GM12891 (cell line): ENCODE measurements around the gene FARP2.
"Not testable (repeated sequence)": the region's sequence is repeated elsewhere in the genome, so short reads cannot be mapped to it uniquely, and the experiment has no call there.

Source experiments
- DNase-seq: peaks from one replicate; pipeline ENCODE4 v3.0.0; 2011; ENCODE audit warnings: low spot score; ENCODE audit not compliant: insufficient read length
- FAIRE-seq: peaks from 2 replicates; lab custom pipeline; 2011; peaks lifted over from hg19 to GRCh38; lab: Jason Lieb, UNC
- PAX5 ChIP-seq: IDR thresholded peaks from 2 replicates; pipeline ENCODE4 v1.6.1; 2011; ENCODE audit warnings: low read length, moderate library complexity, mild to moderate bottlenecking; ENCODE audit not compliant: insufficient read depth, severe bottlenecking
- POLR2A ChIP-seq: IDR thresholded peaks from 2 replicates; pipeline ENCODE4 v1.6.1; 2011; ENCODE audit warnings: low read depth, low read length, control low read depth
- POLR2AphosphoS5 ChIP-seq: IDR thresholded peaks from 2 replicates; pipeline ENCODE4 v1.6.1; 2011; ENCODE audit warnings: low read depth, low read length, control low read depth
- POU2F2 ChIP-seq: IDR thresholded peaks from 2 replicates; pipeline ENCODE4 v1.6.1; 2011; ENCODE audit warnings: low read depth, mild to moderate bottlenecking, control low read depth, low read length, moderate library complexity
- SPI1 ChIP-seq: IDR thresholded peaks from 2 replicates; pipeline ENCODE4 v1.6.1; 2011; ENCODE audit warnings: low read depth, low read length, control low read depth
- TAF1 ChIP-seq: IDR thresholded peaks from 2 replicates; pipeline ENCODE4 v1.6.1; 2011; ENCODE audit warnings: low read depth, low read length, control low read depth

FARP2 gene

DNA sequence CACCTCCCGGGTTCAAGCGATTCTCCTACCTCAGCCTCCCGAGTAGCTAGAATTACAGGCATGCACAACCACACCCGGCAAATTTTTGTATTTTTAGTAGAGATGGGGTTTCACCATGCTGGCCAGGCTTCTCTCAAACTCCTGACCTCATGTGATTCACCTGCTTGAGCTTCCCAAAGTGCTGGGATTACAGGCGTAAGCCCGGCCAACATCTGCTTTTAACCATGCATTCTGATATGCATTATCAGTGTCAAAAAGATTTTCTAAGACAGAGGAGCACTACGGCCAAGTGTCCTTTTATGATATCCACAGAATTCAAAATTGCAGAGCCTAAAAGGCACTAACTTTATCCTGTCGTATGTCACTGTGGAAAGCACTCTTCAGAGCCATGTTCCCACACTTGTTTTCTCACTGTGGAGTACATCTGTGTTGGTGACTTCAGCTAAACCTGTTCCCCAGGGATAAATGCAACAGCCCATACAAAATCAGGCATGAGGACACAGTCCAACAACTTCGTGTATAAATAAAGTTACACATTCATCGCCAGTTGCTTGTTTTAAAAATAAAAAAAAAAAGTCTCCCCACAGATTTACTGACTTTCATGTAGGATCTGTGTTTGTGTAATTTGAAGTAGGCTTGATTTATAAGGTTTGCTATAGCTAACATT is 95.9 kb downstream of the FARP2 start:
- TF ChIP-seq POLR2AphosphoS5: no peak
- TF ChIP-seq PAX5: no peak
- TF ChIP-seq POU2F2: no peak
- no peak for TF ChIP-seq TAF1
- TF ChIP-seq SPI1: no peak
- TF ChIP-seq POLR2A: no peak
- no peak for DNase-seq
- FAIRE-seq: no peak

DNA sequence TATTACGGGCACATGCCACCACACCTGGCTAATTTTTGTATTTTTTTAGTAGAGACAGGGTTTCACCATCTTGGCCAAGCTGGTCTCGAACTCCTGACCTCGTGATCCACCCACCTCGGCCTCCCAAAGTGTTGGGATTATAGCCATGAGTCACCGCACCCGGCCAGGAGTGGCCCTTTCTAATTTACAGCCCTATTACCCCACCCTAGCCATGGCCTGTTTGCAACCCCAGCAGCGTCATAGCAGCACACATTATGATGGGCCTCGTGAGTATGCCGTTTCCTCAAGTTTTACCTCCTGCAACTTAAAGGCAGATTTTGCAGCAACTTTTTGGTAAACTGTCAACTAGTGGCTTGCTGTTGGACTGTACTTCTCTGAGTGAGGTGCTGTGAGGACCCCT is 97.8 kb downstream of the FARP2 start:
- DNase-seq, FAIRE-seq: not testable (repeated sequence)

DNA sequence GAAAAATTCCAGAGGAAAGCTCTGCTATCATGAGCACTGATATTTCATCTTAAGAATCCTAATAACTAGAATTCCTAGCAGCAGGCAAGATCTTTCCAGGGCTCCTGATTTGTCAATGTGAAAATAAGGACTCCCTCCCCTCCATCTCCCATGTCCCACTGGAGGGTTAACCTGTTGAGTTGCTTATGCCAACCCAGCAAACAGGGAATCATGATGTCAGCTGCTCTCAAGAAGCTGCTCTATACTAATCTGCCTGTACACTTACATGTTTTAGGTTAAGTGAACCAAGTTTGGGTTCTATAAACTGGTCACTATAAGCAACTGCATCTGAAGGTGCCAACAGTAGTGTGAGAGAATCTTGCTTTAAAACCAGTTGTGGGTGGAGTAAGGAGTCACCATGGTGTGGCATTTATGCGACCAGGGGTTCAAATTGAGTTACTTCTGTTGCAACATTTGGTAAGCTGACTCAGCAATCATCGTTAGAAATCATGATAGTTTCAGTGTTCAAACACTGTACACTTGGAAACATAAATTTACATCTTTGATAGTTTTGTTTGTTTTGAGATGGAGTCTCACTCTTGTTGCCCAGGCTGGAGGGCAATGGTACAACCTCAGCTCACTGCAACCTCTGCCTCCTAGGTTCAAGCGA is 98.9 kb downstream of the FARP2 start:
- FAIRE-seq (no peak), DNase-seq (no peak)
- TF ChIP-seq PAX5 (no peak), POLR2A (no peak), TAF1 (no peak), SPI1 (no peak), POLR2AphosphoS5 (no peak), POU2F2 (no peak)

DNA sequence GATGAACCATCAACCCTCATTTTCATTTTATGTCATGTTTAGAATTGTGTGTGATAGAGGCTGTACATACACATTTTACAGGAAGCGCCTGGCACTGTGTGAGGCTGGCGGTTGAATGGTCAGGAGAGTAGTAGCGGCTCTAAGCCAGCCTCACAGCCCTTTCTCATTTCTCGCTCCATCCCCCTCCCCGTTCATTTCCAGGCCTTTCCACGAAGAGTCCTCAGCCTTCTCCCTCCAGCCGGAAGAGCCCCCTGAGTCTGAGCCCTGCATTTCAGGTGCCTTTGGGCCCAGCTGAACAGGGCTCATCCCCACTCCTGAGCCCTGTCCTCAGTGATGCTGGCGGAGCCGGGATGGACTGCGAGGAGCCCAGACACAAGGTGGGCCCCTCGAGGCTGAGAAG is 100.5 kb downstream of the FARP2 start:
- no peak for FAIRE-seq
- TF ChIP-seq PAX5 (no peak), POLR2AphosphoS5 (no peak), POLR2A (no peak), TAF1 (no peak), SPI1 (no peak), POU2F2 (no peak)
- no peak for DNase-seq

DNA sequence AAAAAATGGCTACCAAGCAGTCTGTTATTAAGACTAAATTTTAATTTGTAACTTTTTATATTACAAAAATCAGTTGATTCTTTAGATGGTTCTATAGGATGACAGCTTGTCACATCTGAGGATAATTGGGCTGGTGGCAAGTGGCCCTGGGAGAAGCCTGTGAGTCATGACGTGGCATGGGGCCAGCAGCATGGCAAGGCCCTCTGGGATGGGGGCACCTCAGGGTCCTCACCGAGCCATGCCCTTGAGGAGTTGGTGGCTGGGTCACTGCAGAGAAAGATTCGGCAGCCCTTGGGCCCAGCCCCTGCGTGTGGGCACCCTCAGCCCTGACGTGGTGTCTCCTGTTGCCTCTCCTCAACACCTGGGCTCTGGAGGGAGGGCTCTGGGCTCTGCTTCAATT is 102.6 kb downstream of the FARP2 start:
- TF ChIP-seq POU2F2: no peak
- no peak for TF ChIP-seq TAF1
- no peak for TF ChIP-seq SPI1
- TF ChIP-seq POLR2AphosphoS5: no peak
- TF ChIP-seq PAX5: no peak
- TF ChIP-seq POLR2A: no peak
- DNase-seq (no peak), FAIRE-seq (no peak)

DNA sequence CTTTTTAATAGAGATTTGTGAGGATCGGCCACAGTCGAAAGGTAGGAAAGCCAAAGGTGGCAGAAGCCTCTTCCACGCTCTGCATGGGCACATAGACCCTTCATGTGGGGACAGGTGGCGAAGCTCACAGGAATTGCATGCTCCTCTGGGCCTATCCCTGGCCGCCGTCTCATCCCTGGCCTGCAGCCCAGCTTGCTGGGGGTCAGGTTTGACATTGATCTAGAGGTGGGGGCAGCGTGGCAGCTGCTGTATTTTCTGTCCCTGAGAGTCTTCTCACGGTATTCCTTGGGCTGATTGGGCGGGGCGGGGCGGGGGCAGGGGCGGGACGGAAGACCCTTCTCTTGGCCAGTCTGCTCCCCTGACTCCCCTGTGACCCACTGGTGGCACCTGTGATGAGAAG is 103.4 kb downstream of the FARP2 start:
- FAIRE-seq: no peak
- no peak for DNase-seq
- TF ChIP-seq POLR2AphosphoS5 (no peak), SPI1 (no peak), TAF1 (no peak), PAX5 (no peak), POU2F2 (no peak), POLR2A (no peak)

DNA sequence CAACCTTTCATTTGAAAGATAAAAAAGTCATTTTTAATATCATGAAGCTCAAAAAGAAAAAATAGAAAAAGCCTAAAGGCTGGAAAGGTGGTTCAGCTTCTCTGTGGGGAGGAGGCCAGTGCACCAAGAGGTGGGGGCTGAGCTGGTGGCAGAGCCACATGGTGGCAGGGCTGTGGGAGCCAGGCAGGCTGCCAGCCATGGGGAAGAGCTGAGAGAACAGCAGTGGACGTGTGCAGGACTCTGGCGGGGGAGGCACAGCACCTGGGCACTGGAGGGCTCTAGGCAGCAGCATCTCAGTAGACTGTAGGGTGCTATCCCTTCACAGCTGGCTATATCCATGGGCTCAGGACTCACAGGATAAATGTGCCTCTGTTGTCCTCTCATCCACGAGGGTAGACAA is 104.5 kb downstream of the FARP2 start:
- DNase-seq: no peak
- no peak for FAIRE-seq
- no peak for TF ChIP-seq SPI1
- no peak for TF ChIP-seq PAX5
- no peak for TF ChIP-seq POLR2A
- TF ChIP-seq POU2F2: no peak
- no peak for TF ChIP-seq TAF1
- TF ChIP-seq POLR2AphosphoS5: no peak

DNA sequence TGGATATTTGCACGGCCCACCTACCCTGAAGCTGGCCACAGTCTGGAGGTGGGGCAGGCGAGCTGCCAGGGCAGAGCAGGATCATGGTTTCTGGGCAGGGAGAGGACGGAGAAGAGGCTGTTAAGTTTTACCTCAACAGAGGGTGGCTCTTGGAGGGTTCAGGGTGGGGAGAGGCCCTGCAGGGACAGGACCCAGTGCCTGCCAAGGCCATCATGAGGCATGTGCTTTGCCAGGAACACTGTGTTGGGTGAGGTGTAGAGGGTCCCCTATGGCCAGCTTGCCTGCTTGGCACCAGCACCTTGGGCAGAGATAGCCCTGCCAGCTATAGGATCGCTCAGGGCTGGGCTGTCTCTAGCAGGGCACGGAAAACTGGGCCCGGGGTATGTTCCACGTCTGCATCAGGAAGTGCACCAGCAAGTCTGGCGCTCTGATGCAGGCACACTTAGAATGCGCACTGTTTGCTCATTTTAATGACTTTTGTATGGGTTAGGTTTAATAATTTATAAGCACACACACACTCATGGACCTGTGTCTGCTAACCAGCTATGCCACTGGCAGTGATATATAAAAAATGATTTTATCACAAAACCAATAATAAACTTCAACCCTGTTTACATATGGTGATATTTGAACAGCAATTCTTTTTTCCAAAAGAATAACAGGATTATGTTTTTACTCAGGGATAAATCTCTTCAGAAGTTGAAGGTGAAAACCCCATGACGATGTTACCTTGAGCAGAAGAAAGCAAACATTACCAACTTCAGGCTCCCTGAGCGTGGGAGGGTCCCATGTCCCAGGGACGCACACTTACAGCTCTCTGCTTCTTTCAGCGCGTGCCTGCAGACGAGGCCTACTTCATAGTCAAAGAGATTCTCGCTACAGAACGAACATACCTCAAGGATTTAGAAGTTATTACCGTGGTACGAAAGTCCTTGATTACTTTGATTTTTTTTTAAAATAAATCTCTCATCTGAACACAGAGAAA is 105.9 kb downstream of the FARP2 start:
- DNase-seq: no peak
- TF ChIP-seq POU2F2: no peak
- TF ChIP-seq TAF1: no peak
- no peak for TF ChIP-seq POLR2AphosphoS5
- TF ChIP-seq POLR2A: no peak
- TF ChIP-seq SPI1: no peak
- no peak for TF ChIP-seq PAX5
- no peak for FAIRE-seq

DNA sequence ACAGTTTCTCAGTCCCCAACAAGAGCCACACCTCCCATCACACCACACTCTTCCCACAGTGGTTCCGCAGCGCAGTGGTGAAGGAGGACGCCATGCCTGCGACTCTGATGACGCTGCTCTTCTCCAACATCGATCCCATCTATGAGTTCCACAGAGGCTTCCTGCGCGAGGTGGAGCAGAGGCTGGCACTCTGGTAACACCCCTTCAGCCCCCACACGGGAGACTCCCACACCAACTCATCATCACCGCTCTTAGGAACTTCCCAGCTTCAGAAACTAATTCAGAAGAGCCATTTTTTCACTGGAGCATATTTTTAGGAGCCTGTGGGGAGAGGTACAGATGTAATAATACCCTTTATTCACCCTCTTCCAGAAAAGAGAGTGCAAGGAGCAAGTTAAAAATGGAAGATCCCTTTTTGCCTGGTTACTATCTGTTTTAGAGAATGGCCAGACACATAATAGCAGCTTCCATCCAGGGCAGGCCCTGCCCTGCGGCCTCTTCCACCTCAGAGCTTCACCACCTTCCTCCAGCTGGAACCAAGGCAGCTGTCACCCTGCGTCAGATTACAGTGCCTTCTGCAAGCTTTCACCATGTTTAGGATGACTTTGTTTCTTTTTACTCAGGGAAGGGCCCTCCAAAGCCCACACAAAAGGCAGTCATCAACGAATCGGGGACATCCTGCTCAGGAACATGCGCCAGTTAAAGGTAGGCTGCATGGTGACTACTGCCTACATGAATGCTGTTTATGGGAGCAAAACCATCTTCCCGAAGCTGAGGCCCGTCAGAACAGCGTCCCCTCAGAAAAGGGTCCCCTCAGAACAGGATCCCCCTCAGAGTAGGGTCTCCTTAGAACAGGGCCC is 107.4 kb downstream of the FARP2 start:
- TF ChIP-seq TAF1 (no peak), PAX5 (no peak), SPI1 (no peak), POU2F2 (no peak), POLR2A (no peak), POLR2AphosphoS5 (no peak)
- FAIRE-seq (no peak), DNase-seq (no peak)

DNA sequence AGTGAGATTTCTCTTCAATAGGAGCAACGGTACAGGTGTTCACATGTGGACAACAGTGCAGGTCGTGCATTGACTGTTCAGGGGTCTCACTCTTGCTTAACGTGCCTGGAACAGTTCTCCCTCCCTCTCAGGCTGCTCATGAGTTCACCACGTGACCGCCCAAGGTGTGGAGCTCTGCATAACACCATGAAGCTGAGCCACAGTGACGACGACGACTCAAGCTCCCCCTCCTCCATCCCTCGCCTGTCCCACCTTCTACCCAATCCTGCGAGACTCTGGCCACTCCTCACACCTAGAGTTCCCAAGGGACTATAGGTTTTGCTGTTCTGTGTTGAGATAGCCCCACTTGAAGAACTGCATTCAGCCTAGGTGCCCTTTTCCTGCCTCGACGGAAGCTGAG is 109.5 kb downstream of the FARP2 start:
- DNase-seq: no peak
- FAIRE-seq: no peak
- TF ChIP-seq POLR2A (no peak), SPI1 (no peak), TAF1 (no peak), POLR2AphosphoS5 (no peak), POU2F2 (no peak), PAX5 (no peak)
